GM23248 (cell line): Measurements from ENCODE around the gene VPREB3.

Experiments used
- EZH2 ChIP-seq: fragments of 200-600 bp; sonication (generic); IDR thresholded peaks from 2 replicates; pipeline ENCODE4 v1.6.1; 2018; ENCODE audit warnings: antibody characterized with exemption, mild to moderate bottlenecking; ENCODE audit not compliant: insufficient read depth, poor library complexity, severe bottlenecking
- EZH2phosphoT487 ChIP-seq: fragments of 200-600 bp; sonication (generic); IDR thresholded peaks from 2 replicates; pipeline ENCODE4 v1.6.1; 2018; ENCODE audit warnings: antibody characterized with exemption, moderate library complexity, mild to moderate bottlenecking, low read depth; ENCODE audit not compliant: insufficient read depth

DNA sequence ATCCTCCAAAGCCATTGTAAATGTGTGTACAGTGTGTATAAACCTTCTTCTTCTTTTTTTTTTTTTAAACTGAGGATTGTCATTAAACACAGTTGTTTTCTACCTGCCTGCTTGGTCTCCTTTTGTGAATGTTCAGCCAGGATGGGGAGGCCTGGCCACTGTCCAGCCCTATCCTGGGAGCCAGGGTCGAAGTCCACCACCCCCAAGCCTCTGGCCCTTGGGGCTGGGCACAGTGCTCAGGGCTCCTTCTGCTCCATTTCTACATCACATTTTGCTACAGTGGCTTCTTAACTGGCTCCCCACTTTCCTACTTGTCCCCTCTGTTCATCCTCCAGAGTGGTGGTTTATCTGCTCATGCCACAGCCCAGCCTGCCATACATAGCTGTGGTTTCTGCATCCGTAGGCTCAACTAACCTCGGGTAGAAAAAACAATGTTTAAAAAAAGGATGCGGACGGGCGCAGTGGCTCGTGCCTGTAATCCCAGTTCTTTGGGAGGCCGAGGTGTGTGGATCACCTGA, 30.0 kb upstream of the VPREB3 start:
- TF ChIP-seq EZH2phosphoT487 (no peak), EZH2 (no peak)
